Retinal pigment epithelial cell (primary cell): ENCODE measurements around the gene SORBS1.

ENCODE experiments used
- DNase-seq: peaks from one replicate; pipeline ENCODE4 v3.0.0-alpha.2; 2010; ENCODE audit warnings: low read depth
- H3K4me3 ChIP-seq: 2 replicates; pipeline ENCODE4 v1.5.1; 2011; ENCODE audit warnings: mild to moderate bottlenecking, low read length, control low read depth, moderate library complexity
- TF ChIP-seq, protein P1 (sequence below): conservative IDR thresholded peaks from 2 replicates; pipeline ENCODE4 v1.5.1; 2011; ENCODE audit warnings: low read depth, low read length, control low read depth, inconsistent platforms

The SORBS1 gene

DNA sequence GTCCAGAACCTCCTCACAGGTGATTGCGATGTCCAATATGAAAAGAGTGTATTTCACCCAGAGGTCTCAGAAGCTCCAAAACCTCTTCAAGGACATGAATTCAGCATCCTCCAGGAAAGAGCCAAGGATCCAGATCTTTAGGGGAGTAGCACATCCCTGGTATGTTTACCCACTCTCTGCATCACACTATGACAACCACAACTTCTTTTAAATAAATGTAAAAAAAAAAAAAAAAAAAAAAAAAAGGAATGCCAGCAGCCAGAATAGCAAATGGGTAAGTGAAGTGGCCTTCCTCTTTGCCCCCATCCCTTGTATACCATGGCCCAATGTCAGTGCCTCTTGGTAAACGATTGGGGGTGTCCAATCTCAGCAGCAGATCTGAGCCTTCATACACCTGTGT lies 67.3 kb downstream of the SORBS1 start:
- no peak overlapping the region for H3K4me3 ChIP-seq
- TF ChIP-seq, protein P1, sequence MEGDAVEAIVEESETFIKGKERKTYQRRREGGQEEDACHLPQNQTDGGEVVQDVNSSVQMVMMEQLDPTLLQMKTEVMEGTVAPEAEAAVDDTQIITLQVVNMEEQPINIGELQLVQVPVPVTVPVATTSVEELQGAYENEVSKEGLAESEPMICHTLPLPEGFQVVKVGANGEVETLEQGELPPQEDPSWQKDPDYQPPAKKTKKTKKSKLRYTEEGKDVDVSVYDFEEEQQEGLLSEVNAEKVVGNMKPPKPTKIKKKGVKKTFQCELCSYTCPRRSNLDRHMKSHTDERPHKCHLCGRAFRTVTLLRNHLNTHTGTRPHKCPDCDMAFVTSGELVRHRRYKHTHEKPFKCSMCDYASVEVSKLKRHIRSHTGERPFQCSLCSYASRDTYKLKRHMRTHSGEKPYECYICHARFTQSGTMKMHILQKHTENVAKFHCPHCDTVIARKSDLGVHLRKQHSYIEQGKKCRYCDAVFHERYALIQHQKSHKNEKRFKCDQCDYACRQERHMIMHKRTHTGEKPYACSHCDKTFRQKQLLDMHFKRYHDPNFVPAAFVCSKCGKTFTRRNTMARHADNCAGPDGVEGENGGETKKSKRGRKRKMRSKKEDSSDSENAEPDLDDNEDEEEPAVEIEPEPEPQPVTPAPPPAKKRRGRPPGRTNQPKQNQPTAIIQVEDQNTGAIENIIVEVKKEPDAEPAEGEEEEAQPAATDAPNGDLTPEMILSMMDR: no peak
- DNase-seq: no peak

DNA sequence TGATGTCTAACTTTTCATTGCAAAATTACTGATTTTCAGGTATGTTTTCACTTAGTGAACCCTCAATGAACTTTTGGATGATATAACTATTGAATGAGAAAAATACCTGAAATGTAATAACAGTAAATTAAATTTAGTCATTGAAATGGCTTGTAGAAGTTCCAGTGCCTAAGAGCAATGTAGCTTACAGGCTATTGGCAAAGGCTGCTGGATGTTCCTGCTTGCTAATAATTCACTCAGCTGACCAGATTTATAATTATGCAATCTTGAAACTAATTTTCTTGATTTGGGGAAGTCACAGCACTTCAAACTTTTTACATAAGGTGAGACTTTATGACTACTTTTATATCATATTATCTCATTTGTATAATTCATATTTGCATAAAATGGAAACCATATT lies 73.2 kb downstream of the SORBS1 start:
- no peak overlapping the region for H3K4me3 ChIP-seq
- TF ChIP-seq, protein P1: no peak
- DNase-seq: no peak

DNA sequence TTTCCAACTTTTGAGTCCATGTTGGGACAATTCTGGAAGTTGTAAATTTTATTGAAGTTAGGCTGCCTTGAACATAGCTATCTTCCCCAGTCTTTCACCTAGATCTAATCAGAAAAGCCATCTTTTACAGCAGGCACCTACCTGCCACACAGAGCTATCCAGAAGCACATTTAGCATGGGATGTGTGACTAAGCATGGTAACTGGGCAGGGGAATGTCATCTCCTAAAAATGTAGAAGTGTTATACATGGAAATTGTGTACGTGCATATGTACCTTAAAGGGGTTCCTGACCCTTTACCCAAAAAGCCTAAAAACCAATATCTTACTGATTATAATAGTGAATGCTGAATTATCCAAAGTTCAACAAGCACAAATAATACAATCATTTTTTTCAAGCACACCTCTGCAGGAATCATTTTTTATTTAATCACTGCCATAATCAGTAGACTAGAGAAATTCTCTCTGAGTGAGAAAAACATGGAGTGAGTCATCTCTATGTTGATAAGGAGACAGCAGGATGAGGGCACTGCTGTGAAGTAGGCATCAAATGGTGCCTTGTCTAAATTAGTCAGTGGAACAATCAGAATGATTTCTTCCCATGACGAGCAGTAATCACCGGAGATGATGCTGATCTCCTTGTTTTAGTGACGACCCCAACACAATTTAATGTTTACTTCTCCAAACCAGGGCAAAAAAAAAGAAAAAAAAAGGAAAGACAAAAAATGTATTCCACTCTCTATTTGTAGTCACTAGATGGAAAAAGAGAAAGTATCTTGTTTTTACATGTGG lies 75.9 kb downstream of the SORBS1 start:
- no peak overlapping the region for H3K4me3 ChIP-seq
- TF ChIP-seq, protein P1: no peak

DNA sequence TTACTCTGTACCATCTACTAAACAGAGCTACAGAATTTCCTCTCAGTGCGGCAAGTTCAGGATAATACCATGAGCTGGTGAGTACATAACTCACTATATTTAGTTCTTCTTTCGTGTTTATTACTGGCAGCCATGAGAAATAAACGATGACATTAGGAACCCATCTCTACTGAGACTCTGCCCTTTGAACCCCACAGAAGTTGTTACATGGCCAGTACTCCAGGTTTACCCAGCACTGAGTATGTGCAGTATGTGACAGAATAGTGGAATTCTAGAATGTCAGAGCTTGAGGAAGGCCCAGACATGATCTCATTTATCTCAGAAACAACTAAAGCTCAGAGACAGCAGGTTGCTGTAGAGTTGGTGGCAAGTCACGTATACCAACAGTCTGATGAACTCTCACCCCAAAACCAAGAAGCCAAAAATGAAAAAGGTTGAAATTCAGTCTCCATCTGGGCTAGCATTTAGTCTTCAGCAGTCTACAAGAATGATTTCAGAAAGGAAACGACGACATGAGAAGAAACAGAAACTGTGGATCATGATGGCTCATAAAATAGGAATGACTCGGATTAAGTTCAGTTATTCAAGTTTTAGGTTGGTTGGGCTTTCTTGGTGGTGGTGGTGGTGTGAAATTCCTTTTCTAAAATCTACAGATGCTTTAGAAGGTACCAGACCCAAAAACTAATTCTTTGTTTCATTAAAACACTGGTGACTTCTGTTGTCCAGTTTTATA lies 78.5 kb downstream of the SORBS1 start:
- H3K4me3 ChIP-seq: no peak overlapping the region
- TF ChIP-seq, protein P1: no peak

More for the DNA sequence above, 75.9 kb downstream of the SORBS1 start:
- DNase-seq: no peak

DNA sequence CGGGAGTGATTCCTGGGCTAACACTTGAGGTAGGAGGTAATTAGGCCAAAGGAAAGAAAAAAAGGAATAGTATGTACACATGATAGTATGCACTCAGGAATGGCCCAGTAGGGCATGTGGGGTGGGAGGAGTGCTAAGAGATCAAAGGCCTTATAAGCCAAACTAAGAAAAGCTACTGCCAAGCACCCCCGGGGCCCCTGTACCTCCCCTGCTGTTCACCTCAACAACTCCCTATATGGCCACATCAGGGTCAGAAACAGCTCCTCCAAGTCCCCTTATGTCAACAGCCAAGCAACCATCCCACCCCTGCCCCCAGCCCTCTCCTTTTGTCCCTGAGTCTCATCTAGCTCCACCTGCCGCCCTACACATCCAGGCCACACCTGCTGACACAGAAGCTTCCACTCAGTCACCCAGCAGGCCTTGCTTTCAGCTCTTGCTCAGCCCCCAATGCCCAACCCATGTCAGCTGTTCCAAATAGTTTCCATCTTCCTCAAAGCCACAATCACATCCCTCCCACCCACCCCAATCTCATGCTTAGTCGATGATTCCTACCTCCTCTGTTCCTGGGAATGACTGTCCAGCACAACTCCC lies 80.2 kb downstream of the SORBS1 start:
- no peak overlapping the region for H3K4me3 ChIP-seq
- TF ChIP-seq, protein P1: no peak
- DNase-seq: no peak

More for the DNA sequence above, 78.5 kb downstream of the SORBS1 start:
- no peak for DNase-seq

DNA sequence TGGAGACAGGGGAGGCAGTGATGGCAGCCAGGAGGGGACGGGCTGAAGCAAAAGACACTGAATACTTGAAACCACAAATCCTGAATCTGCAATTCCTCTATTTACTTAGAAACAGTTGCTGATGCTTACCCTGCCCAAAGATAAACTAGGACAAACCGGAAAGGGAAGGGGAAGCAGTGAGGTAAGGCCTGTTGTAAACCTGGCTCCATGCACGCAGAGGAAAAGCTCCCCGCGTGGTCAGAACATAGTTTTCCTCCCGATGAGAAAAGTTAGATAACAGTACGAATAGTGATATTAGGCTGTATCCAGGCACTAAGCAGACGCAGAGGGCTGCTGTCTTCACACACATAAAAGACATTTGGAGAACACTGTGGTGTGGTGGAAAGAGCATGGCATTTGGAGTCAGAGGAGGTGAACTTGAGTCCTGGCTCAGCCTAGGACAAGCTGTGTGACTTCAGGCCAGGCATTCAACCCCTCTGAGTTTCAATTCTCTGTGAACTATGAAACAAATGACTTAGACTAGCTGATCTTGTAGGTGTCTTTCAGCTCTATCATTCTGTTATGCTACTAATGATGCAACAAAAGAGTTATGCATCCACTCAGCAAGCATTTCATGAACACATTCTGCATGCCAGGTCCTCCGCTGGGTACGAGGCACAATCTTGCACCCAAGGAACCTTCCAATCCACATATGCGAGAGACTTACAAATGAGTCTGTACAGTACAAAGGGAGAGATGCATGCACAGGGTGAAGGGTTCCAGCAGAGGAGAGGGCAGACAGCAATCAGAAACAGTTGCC lies 80.9 kb downstream of the SORBS1 start:
- H3K4me3 ChIP-seq: no peak overlapping the region
- TF ChIP-seq, protein P1: no peak
- no peak for DNase-seq
